ENCODE measurements around the gene IRF2BP2.

The IRF2BP2 gene

DNA sequence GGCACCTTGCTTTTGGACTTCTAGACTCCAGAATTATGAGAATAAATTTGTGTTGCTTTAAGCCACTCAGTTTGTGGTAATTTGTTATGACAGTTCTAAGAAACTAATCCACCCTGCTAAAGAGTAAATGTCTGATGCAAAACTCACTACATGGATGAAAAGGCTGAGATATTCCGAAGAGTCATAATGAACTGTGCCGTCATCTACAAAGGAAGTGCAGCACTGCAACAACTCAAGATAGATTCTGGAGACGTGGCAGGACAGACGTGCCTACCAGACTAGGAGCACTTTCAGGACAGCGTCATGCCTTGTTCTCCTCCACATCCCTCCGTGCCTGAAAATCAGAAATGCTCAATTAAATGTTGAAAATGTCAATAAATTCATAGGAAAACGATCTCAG lies 24.4 kb upstream of the IRF2BP2 start:
- peak; percentile 36 for DNase-seq (ENCODE audit: low read depth)
- TF ChIP-seq, protein P1, sequence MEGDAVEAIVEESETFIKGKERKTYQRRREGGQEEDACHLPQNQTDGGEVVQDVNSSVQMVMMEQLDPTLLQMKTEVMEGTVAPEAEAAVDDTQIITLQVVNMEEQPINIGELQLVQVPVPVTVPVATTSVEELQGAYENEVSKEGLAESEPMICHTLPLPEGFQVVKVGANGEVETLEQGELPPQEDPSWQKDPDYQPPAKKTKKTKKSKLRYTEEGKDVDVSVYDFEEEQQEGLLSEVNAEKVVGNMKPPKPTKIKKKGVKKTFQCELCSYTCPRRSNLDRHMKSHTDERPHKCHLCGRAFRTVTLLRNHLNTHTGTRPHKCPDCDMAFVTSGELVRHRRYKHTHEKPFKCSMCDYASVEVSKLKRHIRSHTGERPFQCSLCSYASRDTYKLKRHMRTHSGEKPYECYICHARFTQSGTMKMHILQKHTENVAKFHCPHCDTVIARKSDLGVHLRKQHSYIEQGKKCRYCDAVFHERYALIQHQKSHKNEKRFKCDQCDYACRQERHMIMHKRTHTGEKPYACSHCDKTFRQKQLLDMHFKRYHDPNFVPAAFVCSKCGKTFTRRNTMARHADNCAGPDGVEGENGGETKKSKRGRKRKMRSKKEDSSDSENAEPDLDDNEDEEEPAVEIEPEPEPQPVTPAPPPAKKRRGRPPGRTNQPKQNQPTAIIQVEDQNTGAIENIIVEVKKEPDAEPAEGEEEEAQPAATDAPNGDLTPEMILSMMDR (IDR thresholded peaks at IDR 0.05; ENCODE audit: insufficient read depth, low read depth, low read length, missing control alignments): no peak
- H3K4me3 ChIP-seq (ENCODE audit: low read depth, low read length): no peak overlapping the region

DNA sequence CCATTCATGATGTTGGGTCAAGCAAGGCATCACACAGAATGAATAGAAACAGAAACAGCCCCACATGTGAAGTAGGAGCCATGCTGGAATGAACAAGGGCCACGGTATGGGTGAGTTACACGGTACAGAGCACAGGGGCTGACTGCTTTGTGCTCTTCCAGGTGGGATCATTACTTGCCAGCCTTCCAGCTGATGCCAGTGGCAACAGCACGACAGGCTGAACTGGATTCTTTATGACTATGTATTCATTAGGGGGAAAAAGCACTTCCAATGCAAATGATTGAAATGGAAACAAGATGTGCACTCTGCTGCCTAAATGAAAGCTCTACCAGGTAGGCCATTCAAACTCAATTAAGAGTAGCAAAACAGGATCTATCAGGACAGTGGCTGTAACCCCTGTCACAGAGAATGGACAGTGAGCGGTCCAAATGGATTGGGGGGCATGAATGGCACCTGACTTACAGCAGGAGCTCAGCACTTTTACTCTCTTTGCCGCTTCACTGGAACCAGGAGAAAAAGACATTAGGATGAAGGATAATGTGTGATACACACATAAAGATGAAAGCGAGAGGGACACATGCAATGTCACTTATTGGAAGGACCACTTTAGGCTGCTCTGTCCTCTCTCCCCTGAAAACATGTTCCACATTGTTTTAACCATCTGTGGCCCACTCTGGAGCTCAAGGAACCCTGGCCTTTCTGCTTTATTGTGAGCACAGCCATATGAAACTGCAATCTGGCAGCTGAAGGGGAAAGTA lies 23.4 kb upstream of the IRF2BP2 start:
- no peak overlapping the region for H3K4me3 ChIP-seq (ENCODE audit: low read depth, low read length)
- DNase-seq (ENCODE audit: low read depth): no peak
- TF ChIP-seq, protein P1 (IDR thresholded peaks at IDR 0.05; ENCODE audit: insufficient read depth, low read depth, low read length, missing control alignments): no peak

- no peak for DNase-seq (ENCODE audit: low read depth)
- no peak overlapping the region for H3K4me3 ChIP-seq (ENCODE audit: low read depth, low read length)
- TF ChIP-seq, protein P1 (IDR thresholded peaks at IDR 0.05; ENCODE audit: insufficient read depth, low read depth, low read length, missing control alignments): no peak
Observed at GRCh38 chr1:234632225-234632624, 22.2 kb upstream of the IRF2BP2 start.

DNA sequence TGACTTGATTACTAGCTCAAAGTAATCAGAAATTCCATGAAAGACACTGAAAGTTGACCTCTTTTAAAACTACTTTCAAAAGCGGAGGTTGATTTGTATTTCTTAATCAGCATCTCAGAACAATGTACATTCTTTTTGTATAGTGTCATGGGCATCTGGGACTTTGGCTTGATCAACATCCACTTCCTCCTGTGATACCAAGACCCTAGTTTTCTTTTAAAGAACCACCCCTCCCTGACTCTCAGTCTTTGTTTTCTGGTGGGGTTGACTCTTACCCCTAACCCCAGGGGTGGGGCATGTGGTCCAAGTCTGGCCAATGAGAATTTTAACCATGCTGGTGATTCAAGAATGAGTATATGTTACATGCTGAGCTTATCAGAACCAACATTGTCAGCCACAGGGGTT lies 21.7 kb upstream of the IRF2BP2 start:
- DNase-seq (ENCODE audit: low read depth): no peak
- H3K4me3 ChIP-seq (ENCODE audit: low read depth, low read length): no peak overlapping the region
- TF ChIP-seq, protein P1 (IDR thresholded peaks at IDR 0.05; ENCODE audit: insufficient read depth, low read depth, low read length, missing control alignments): no peak

DNA sequence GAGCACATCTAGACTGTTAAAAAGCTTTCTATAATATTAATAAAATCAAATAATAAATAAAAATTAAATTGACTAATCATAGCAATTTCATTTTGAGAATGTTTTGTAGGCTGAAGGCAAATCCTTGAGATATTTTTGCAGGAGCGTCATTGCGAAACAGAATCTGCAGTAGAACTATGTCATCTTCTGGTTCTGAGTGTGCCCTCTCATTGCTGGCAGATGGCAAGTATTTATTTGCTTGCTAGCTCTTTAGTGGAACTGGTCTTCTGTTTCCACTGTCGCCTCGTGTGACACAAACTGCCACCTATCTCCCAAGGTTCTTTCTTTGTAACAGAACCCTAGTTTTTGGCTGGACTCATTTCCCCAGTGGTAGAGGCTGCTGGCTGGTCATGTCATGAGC lies 19.0 kb upstream of the IRF2BP2 start:
- H3K4me3 ChIP-seq (ENCODE audit: low read depth, low read length): no peak overlapping the region
- TF ChIP-seq, protein P1 (IDR thresholded peaks at IDR 0.05; ENCODE audit: insufficient read depth, low read depth, low read length, missing control alignments): no peak
- peak; percentile 51 for DNase-seq (ENCODE audit: low read depth)

DNA sequence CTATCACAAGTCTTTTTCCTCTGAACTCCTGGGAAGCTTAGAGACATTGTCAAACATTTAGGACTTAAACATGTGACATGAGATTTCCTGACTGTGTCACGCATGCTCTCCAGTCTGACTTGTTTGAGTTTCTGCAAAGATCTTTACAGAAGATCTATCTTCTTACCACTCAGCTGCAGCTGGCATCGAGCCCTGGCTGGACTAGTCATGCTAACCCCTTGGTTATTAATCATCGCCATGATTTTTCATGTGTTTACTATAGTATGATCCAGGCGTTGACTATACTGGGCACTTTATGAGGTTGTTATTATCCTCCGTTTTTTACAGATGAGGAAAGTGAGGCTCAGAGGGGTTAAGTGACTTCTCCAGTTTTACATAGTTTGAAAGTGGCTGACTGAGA lies 18.1 kb upstream of the IRF2BP2 start:
- no peak overlapping the region for H3K4me3 ChIP-seq (ENCODE audit: low read depth, low read length)
- no peak for DNase-seq (ENCODE audit: low read depth)
- TF ChIP-seq, protein P1 (IDR thresholded peaks at IDR 0.05; ENCODE audit: insufficient read depth, low read depth, low read length, missing control alignments): no peak
